ENCODE measurements around the gene ADARB2. TPM values are rescaled to one million over a fixed set of nuclear protein-coding genes. Genes with fewer than 3 reads are reported as not detected.

ADARB2 gene
- total RNA-seq, 1 donor from 2014 or later, result 1.8 TPM

- Mint-ChIP-seq H3K36me3 (ENCODE audit: low read depth) (peaks cover 4% of the 10 kb centered on the region), H3K27me3 (ENCODE audit: low read depth) (peaks cover 39% of the 10 kb centered on the region), H3K4me3 (no peak overlapping the region), H3K27ac (ENCODE audit: unreplicated experiment) (no peak overlapping the region), H3K9me3 (peaks cover 2% of the 10 kb centered on the region), H3K4me1 (peaks cover 15% of the 10 kb centered on the region)
- TF ChIP-seq CTCF (conservative IDR thresholded peaks at IDR 0.05), result no peak
- DNase-seq (ENCODE audit: low read depth, low spot score), result no peak
Measured at GRCh38 chr10:1242975-1243374, 494.4 kb downstream of the ADARB2 start.

- no peak overlapping the region for H3K27ac Mint-ChIP-seq (ENCODE audit: unreplicated experiment)
- no peak for DNase-seq (ENCODE audit: low read depth, low spot score)
- peaks cover 39% of the 10 kb centered on the region for H3K27me3 Mint-ChIP-seq (ENCODE audit: low read depth)
- peaks cover 2% of the 10 kb centered on the region for H3K9me3 Mint-ChIP-seq
- TF ChIP-seq CTCF (conservative IDR thresholded peaks at IDR 0.05), result no peak
- H3K36me3 Mint-ChIP-seq (ENCODE audit: low read depth), result peaks cover 4% of the 10 kb centered on the region
- H3K4me3 Mint-ChIP-seq, result no peak overlapping the region
- H3K4me1 Mint-ChIP-seq, result peaks cover 15% of the 10 kb centered on the region
Measured at GRCh38 chr10:1241973-1242935, 495.1 kb downstream of the ADARB2 start.

- H3K27ac Mint-ChIP-seq (ENCODE audit: unreplicated experiment), result no peak overlapping the region
- H3K9me3 Mint-ChIP-seq, result peaks cover 2% of the 10 kb centered on the region
- peaks cover 39% of the 10 kb centered on the region for H3K27me3 Mint-ChIP-seq (ENCODE audit: low read depth)
- TF ChIP-seq CTCF (conservative IDR thresholded peaks at IDR 0.05), result no peak
- H3K36me3 Mint-ChIP-seq (ENCODE audit: low read depth), result peaks cover 4% of the 10 kb centered on the region
- no peak overlapping the region for H3K4me3 Mint-ChIP-seq
- H3K4me1 Mint-ChIP-seq, result peaks cover 15% of the 10 kb centered on the region
- DNase-seq (ENCODE audit: low read depth, low spot score), result no peak
Measured at GRCh38 chr10:1241322-1241890, 495.9 kb downstream of the ADARB2 start.

- H3K4me1 Mint-ChIP-seq, result peaks cover 15% of the 10 kb centered on the region
- no peak overlapping the region for H3K27ac Mint-ChIP-seq (ENCODE audit: unreplicated experiment)
- H3K27me3 Mint-ChIP-seq (ENCODE audit: low read depth), result peaks cover 39% of the 10 kb centered on the region
- peak overlapping the region; percentile 76 for H3K4me3 Mint-ChIP-seq
- peaks cover 4% of the 10 kb centered on the region for H3K36me3 Mint-ChIP-seq (ENCODE audit: low read depth)
- no peak for TF ChIP-seq CTCF (conservative IDR thresholded peaks at IDR 0.05)
- DNase-seq (ENCODE audit: low read depth, low spot score), result no peak
- H3K9me3 Mint-ChIP-seq, result peaks cover 2% of the 10 kb centered on the region
Measured at GRCh38 chr10:1240341-1240775, 497.0 kb downstream of the ADARB2 start.

- Mint-ChIP-seq H3K4me1 (peaks cover 17% of the 10 kb centered on the region), H3K27me3 (ENCODE audit: low read depth) (peaks cover 16% of the 10 kb centered on the region), H3K27ac (ENCODE audit: unreplicated experiment) (no peak overlapping the region), H3K9me3 (no peaks in the 10 kb centered on the region), H3K4me3 (no peak overlapping the region), H3K36me3 (ENCODE audit: low read depth) (peaks cover 2% of the 10 kb centered on the region)
- TF ChIP-seq CTCF (conservative IDR thresholded peaks at IDR 0.05), result no peak
- no peak for DNase-seq (ENCODE audit: low read depth, low spot score)
Measured at GRCh38 chr10:1233031-1233430, 504.3 kb downstream of the ADARB2 start.
